PFSK-1 (cell line): ENCODE results near the gene TMEM254.

ENCODE experiments used
- FOXP2 ChIP-seq: optimal IDR thresholded peaks from 2 replicates; pipeline ENCODE3; 2011; ENCODE audit warnings: borderline replicate concordance, control low read depth, inconsistent platforms; ENCODE audit not compliant: insufficient read depth; ENCODE audit errors: extremely low read length, extremely low read depth
- POLR2AphosphoS5 ChIP-seq: IDR thresholded peaks from 2 replicates; pipeline ENCODE4 v1.6.1; 2012; ENCODE audit warnings: low read depth, mild to moderate bottlenecking, control low read depth, low read length, moderate library complexity
- REST ChIP-seq, 2 experiments: IDR thresholded peaks; 2 replicates each; pipeline versions ENCODE4 v1.6.1 to v1.8.0; 2011 to 2012; ENCODE audit warnings: low read depth in 2 of 2, low read length in 2 of 2, control low read depth in 1 of 2, inconsistent platforms in 1 of 2, mild to moderate bottlenecking in 1 of 2, moderate library complexity in 1 of 2; ENCODE audit not compliant: insufficient read depth in 1 of 2
- SIN3A ChIP-seq: IDR thresholded peaks from 2 replicates; pipeline ENCODE4 v1.6.1; 2012; ENCODE audit warnings: mild to moderate bottlenecking, low read length, moderate library complexity, borderline replicate concordance; ENCODE audit not compliant: insufficient read depth
- TAF1 ChIP-seq: IDR thresholded peaks from 2 replicates; pipeline ENCODE4 v1.6.1; 2012; ENCODE audit warnings: low read length, control low read depth, borderline replicate concordance; ENCODE audit not compliant: insufficient read depth

Gene TMEM254

DNA sequence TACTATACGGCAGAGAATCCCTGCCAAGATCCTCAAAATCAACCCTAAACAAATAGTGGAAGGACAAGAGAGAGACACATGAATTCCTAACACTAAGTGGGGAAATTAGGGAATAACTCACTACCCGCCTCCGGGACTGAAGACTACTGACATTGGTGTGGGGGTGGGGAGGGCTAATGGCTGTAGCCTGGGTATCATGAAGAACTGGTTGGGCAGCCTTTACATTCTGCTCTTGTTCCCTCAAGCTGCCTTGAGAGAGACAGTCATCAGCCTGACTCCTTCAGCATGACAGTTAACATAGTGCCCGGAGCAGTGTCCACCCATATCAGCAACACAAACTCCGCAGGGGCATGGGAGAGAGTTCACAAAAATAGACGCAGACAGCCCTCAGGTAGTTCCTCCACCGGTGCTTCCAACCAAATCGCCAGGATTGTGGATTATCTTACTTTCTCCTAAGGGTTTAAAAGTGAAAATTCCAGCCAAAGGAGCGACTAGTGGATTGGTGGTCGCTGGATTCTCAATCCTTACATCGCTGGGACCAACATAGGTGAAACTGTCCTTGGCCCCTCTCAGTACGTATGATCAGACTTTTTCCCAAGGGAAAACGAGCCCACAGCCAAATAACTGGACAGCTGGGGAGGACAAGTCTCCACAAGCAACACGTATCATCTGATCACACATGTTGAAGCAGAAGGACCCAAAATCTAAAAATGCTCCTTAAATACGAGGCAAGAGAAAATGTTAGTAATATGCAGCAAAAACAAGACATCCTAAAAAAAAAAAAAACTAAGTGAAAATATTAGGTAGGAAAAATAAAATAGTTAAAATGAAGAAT, 22.6 kb downstream of the TMEM254 start:
- no peak for TF ChIP-seq FOXP2
- no peak for TF ChIP-seq REST (IDR thresholded peaks at IDR 0.05; ENCODE audit: insufficient read depth in 1 of 2, low read depth in 2 of 2, low read length in 2 of 2)

GRCh38 chr10:80104066-80104926, 25.8 kb downstream of the TMEM254 start:
- TF ChIP-seq SIN3A (no peak), REST (IDR thresholded peaks at IDR 0.05; ENCODE audit: insufficient read depth in 1 of 2, low read depth in 2 of 2, low read length in 2 of 2) (no peak), FOXP2 (no peak), TAF1 (no peak), POLR2AphosphoS5 (no peak)

DNA sequence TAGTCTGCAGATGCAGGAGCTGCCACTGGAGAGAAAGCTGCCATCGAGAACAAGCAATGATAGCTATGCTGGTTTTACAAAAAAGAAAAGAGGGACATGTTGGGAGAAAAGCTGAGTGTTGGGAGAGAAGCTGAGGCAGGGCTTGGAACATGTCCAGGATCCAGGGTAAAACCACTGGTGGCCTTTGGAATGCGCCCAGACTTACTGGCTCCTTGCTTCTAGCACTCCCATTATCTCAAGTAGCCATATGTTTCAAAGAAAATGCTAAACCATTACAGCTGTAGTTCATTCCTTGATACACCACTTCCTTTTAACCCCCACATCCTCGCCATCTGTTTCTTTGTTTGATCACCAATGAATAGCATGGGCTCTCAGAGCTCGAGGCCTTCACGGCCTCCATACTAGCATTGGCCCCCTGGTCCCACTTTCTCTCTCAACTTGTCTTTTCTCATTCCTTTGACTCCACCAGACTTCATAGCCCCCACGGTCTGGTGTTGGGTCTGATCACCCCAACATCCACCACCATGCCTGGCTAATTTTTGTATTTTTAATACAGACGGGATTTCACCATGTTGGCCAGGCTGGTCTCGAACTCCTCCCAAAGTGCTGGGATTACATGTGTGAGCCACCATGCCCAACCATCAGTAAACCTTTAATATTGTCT, 30.2 kb downstream of the TMEM254 start:
- TF ChIP-seq POLR2AphosphoS5 (no peak), TAF1 (no peak), SIN3A (no peak)

DNA sequence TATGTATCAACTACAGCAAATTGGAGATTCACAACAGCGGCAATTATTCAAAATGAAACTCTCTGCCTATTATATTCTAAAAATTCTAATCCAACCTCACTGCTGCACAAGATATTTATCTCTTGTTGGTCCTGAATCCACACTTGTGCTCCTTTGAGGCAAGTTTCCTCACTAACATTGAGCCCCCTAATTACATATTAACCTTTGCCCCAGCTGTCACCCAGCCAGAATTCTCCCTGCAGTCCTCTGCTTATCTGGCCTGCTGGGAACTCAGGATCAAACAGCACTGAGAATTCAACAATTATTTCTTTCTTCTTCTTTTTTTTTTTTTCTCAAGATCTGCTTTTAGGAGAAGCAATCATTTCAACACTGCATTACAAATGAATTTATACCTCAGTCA, 32.5 kb downstream of the TMEM254 start:
- no peak for TF ChIP-seq SIN3A
- TF ChIP-seq FOXP2 = no peak
- TF ChIP-seq POLR2AphosphoS5 = no peak
- no peak for TF ChIP-seq TAF1
- no peak for TF ChIP-seq REST (IDR thresholded peaks at IDR 0.05; ENCODE audit: insufficient read depth in 1 of 2, low read depth in 2 of 2, low read length in 2 of 2)

DNA sequence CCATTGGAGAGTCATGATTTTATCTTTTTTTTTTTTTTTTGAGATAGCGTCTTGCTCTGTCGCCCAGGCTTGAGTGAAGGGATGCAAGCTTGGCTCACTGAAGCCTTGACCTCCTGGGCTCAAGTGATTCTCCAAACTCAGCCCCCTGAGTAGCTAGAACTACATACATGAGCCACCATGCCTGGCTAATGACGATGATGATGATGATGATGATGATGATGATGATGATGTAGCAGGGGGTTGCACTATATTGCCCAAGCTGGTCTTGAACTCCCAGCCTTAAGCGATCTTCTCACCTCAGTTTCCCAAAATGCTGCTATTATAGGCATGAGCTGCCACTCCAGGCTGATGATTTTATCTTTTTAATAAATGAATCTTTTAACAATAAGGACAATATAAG, 40.2 kb downstream of the TMEM254 start:
- TF ChIP-seq POLR2AphosphoS5 = no peak
- no peak for TF ChIP-seq REST (IDR thresholded peaks at IDR 0.05; ENCODE audit: insufficient read depth in 1 of 2, low read depth in 2 of 2, low read length in 2 of 2)
- no peak for TF ChIP-seq TAF1
- no peak for TF ChIP-seq FOXP2
- TF ChIP-seq SIN3A = no peak
